H1 (cell line): ENCODE measurements around the gene WNT11. TPM values are rescaled to one million over a fixed set of nuclear protein-coding genes. Genes with fewer than 3 reads are reported as not detected.

Experiments used
- CTCF ChIA-PET: fragments of 300-600 bp; sonication (Branson Sonifier 250); formaldehyde crosslinking; loops from one replicate; lab custom pipeline; 2021; ENCODE audit not compliant: partially characterized antibody; lab: Charles Lee
- POLR2A ChIA-PET: fragments of 300-600 bp; sonication (Branson Sonifier 250); formaldehyde crosslinking; loops from one replicate; lab custom pipeline; 2021; ENCODE audit warnings: inconsistent platforms; ENCODE audit not compliant: partially characterized antibody; lab: Charles Lee
- DNase-seq, 2 experiments: peaks; one replicate each; pipeline versions ENCODE4 v3.0.0 to v3.0.0-alpha.2; 2010 to 2022; ENCODE audit warnings: low spot score in 2 of 2, low read depth in 1 of 2, mixed read lengths in 1 of 2
- FAIRE-seq: peaks from 2 replicates; lab custom pipeline; 2011; peaks lifted over from hg19 to GRCh38; lab: Jason Lieb, UNC
- H2AFZ ChIP-seq: 2 replicates; pipeline ENCODE4 v1.8.1; 2012; ENCODE audit warnings: low read length, inconsistent platforms
- H2AK5ac ChIP-seq: 2 replicates; pipeline ENCODE4 v1.6.1; 2013; ENCODE audit warnings: low read depth, low read length
- H2BK120ac ChIP-seq: replicated peaks from 2 replicates; pipeline ENCODE3; 2013; ENCODE audit warnings: low read depth, low read length, inconsistent platforms
- H2BK12ac ChIP-seq: 2 replicates; pipeline ENCODE4 v1.6.1; 2013; ENCODE audit warnings: low read depth, low read length
- H2BK15ac ChIP-seq: 2 replicates; pipeline ENCODE4 v1.6.1; 2013; ENCODE audit warnings: low read length
- H2BK20ac ChIP-seq: 2 replicates; pipeline ENCODE4 v1.6.1; 2013; ENCODE audit warnings: low read length
- H2BK5ac ChIP-seq: 2 replicates; pipeline ENCODE4 v1.6.1; 2013; ENCODE audit warnings: low read depth, low read length
- H3K14ac ChIP-seq: 2 replicates; pipeline ENCODE4 v1.6.1; 2013; ENCODE audit warnings: inconsistent platforms; ENCODE audit not compliant: insufficient read length
- H3K18ac ChIP-seq: 2 replicates; pipeline ENCODE4 v1.6.1; 2013; ENCODE audit warnings: low read length; ENCODE audit errors: extremely low read depth
- H3K23ac ChIP-seq: 2 replicates; pipeline ENCODE4 v1.6.1; 2013; ENCODE audit warnings: inconsistent platforms; ENCODE audit not compliant: insufficient read length
- H3K23me2 ChIP-seq: 2 replicates; pipeline ENCODE4 v1.6.1; 2013; ENCODE audit warnings: low read depth, low read length
- H3K27ac ChIP-seq: 2 replicates; pipeline ENCODE4 v1.6.1; 2011; ENCODE audit warnings: low read depth, low read length, inconsistent platforms
- H3K27me3 ChIP-seq, 4 experiments: replicated peaks in 1 of 4; 1 replicate in 1 of 4; 2 replicates in 3 of 4; pipeline versions ENCODE4 v1.6.1 to v1.8.1; 2011 to 2013; ENCODE audit warnings: low read length in 3 of 4, mild to moderate bottlenecking in 3 of 4, inconsistent platforms in 2 of 4, mixed read lengths in 2 of 4, moderate library complexity in 1 of 4; ENCODE audit not compliant: control insufficient read depth in 3 of 4, insufficient read depth in 3 of 4; ENCODE audit errors: extremely low read depth in 1 of 4
- H3K36me3 ChIP-seq, 4 experiments: 2 replicates each; pipeline versions ENCODE4 v1.6.1 to v1.8.1; 2011 to 2013; ENCODE audit warnings: mild to moderate bottlenecking in 4 of 4, low read length in 3 of 4, moderate library complexity in 2 of 4, control low read depth in 1 of 4, inconsistent platforms in 1 of 4; ENCODE audit not compliant: insufficient read depth in 4 of 4, control insufficient read depth in 2 of 4
- H3K4ac ChIP-seq: replicated peaks from 2 replicates; pipeline ENCODE3; 2013; ENCODE audit warnings: low read length, low read depth, mixed read lengths, inconsistent platforms; ENCODE audit not compliant: insufficient read length
- H3K4me1 ChIP-seq, 4 experiments: replicated peaks in 1 of 4; 1 replicate in 1 of 4; 2 replicates in 3 of 4; pipeline versions ENCODE4 v1.6.1 to v1.8.1; 2011 to 2013; ENCODE audit warnings: low read length in 3 of 4, inconsistent platforms in 2 of 4, mixed read lengths in 1 of 4; ENCODE audit not compliant: insufficient read depth in 4 of 4, control insufficient read depth in 3 of 4
- H3K4me2 ChIP-seq, 2 experiments: 2 replicates each; pipeline versions ENCODE4 v1.6.1 to v1.8.1; 2011 to 2013; ENCODE audit warnings: low read depth in 2 of 2, low read length in 2 of 2, control low read depth in 1 of 2, inconsistent platforms in 1 of 2, mild to moderate bottlenecking in 1 of 2; ENCODE audit not compliant: insufficient read depth in 1 of 2
- H3K4me3 ChIP-seq, 4 experiments: fragments of 200-600, 300-600 bp in 1 of 4; sonication (generic), shearing (Covaris generic), sonication (Bioruptor Twin) in 1 of 4; 2 replicates each; pipeline versions ENCODE4 v1.5.1 to v1.8.1; 2011 to 2016; ENCODE audit warnings: low read length in 4 of 4, low read depth in 3 of 4, control low read depth in 2 of 4, inconsistent platforms in 2 of 4, mild to moderate bottlenecking in 2 of 4, mixed read lengths in 1 of 4, moderate library complexity in 1 of 4; ENCODE audit not compliant: insufficient read depth in 2 of 4; ENCODE audit errors: extremely low read depth in 1 of 4
- H3K56ac ChIP-seq: replicated peaks from 2 replicates; pipeline ENCODE3; 2013; ENCODE audit warnings: low read depth, mild to moderate bottlenecking, mixed read lengths, low read length, inconsistent platforms; ENCODE audit not compliant: insufficient read length
- H3K79me1 ChIP-seq: 2 replicates; pipeline ENCODE4 v1.6.1; 2013; ENCODE audit warnings: low read depth, low read length, control low read depth
- H3K79me2 ChIP-seq, 2 experiments: 2 replicates each; pipeline versions ENCODE4 v1.6.1 to v1.8.1; 2012 to 2013; ENCODE audit warnings: low read length in 2 of 2, mild to moderate bottlenecking in 2 of 2, inconsistent platforms in 1 of 2; ENCODE audit not compliant: insufficient read depth in 2 of 2, control insufficient read depth in 1 of 2
- H3K9ac ChIP-seq, 4 experiments: replicated peaks in 1 of 4; 1 replicate in 1 of 4; 2 replicates in 3 of 4; pipeline versions ENCODE4 v1.6.1 to v1.8.1; 2011 to 2013; ENCODE audit warnings: low read depth in 3 of 4, low read length in 3 of 4, control low read depth in 2 of 4, mild to moderate bottlenecking in 2 of 4, moderate library complexity in 2 of 4, inconsistent platforms in 1 of 4; ENCODE audit errors: extremely low read depth in 1 of 4
- H3K9me3 ChIP-seq, 2 experiments: 2 replicates each; pipeline versions ENCODE4 v1.6.1 to v1.8.1; 2012 to 2013; ENCODE audit warnings: mild to moderate bottlenecking in 2 of 2, moderate library complexity in 2 of 2, control low read depth in 1 of 2, inconsistent platforms in 1 of 2, low read depth in 1 of 2, low read length in 1 of 2, mixed read lengths in 1 of 2; ENCODE audit not compliant: insufficient read depth in 2 of 2
- H4K20me1 ChIP-seq, 2 experiments: replicated peaks in 1 of 2; 2 replicates each; pipeline versions ENCODE3 to v1.8.1; 2011 to 2013; ENCODE audit warnings: inconsistent platforms in 2 of 2, low read length in 2 of 2, mild to moderate bottlenecking in 1 of 2; ENCODE audit not compliant: insufficient read depth in 2 of 2, control insufficient read depth in 1 of 2
- H4K5ac ChIP-seq: 2 replicates; pipeline ENCODE4 v1.6.1; 2013; ENCODE audit warnings: low read length, low read depth, mixed read lengths, inconsistent platforms; ENCODE audit not compliant: insufficient read length
- H4K8ac ChIP-seq: 2 replicates; pipeline ENCODE4 v1.8.0; 2013; ENCODE audit warnings: mild to moderate bottlenecking, moderate library complexity, low read length, inconsistent platforms; ENCODE audit not compliant: insufficient read depth; ENCODE audit errors: extremely low read depth
- H4K91ac ChIP-seq: replicated peaks from 2 replicates; pipeline ENCODE3; 2013; ENCODE audit warnings: low read length, mixed read lengths, inconsistent platforms; ENCODE audit not compliant: insufficient read length
- ATF3 ChIP-seq: IDR thresholded peaks from 2 replicates; pipeline ENCODE4 v1.6.1; 2011; ENCODE audit warnings: low read depth, mild to moderate bottlenecking, low read length; ENCODE audit not compliant: insufficient read depth
- JUN ChIP-seq: IDR thresholded peaks from 2 replicates; pipeline ENCODE4 v1.6.1; 2011; ENCODE audit warnings: low read depth, mild to moderate bottlenecking, improper control_type of control experiment, low read length
- POLR2AphosphoS5 ChIP-seq: IDR thresholded peaks from 2 replicates; pipeline ENCODE4 v1.6.1; 2011; ENCODE audit warnings: low read depth, low read length
- RAD21 ChIP-seq, 2 experiments: IDR thresholded peaks in 1 of 2; conservative IDR thresholded peaks in 1 of 2; 2 replicates each; pipeline ENCODE4 v1.6.1; 2011; ENCODE audit warnings: low read depth in 2 of 2, low read length in 2 of 2, improper control_type of control experiment in 1 of 2, inconsistent platforms in 1 of 2, mild to moderate bottlenecking in 1 of 2, moderate library complexity in 1 of 2
- WGBS, 2 experiments: shearing (Covaris generic) in 1 of 2; methylation state at CpG; one replicate each; pipeline versions ENCODE4 v1.1.6 to v1.1.7; 2013 to 2015; ENCODE audit warnings: low lambda C conversion rate in 2 of 2, mixed read lengths in 2 of 2, inconsistent platforms in 1 of 2, low coverage in 1 of 2, missing lambda C conversion rate in 1 of 2; ENCODE audit not compliant: insufficient replicate concordance in 2 of 2, insufficient coverage in 1 of 2, insufficient read length in 1 of 2; ENCODE audit errors: extremely low coverage in 1 of 2, missing lambda C conversion rate in 1 of 2; 5-methylcytosine and 5-hydroxymethylcytosine counted together
- polyA plus RNA-seq, 7 experiments: library from polyadenylated mRNA; depleted of rRNA in 3 of 7; stranded (reverse) in 5 of 7; unstranded in 2 of 7; fragments of >200 nt in 5 of 7; fragments of 200-250 nt in 2 of 7; gene quantifications; 1 replicate in 5 of 7; 2 replicates in 1 of 7; 4 replicates in 1 of 7; pipeline versions ENCODE4 v1.2.1 to v1.2.3, GENCODE V29; 2011 to 2013; ENCODE audit warnings: missing spikeins in 2 of 7, mixed read lengths in 2 of 7
- total RNA-seq: library from RNA; stranded (reverse); fragmentation: NEBNext Ultra II Directional; extraction: Animal tissue kit (Norgen Biotek cat#: 25700); gene quantifications from 2 replicates; pipeline ENCODE4 v1.2.1, GENCODE V29; 2021

Gene WNT11
- total and polyA plus RNA-seq, 2 of the 8 experiments (the other 6 are each of a cell fraction or from before 2014, with no cell fraction given), result 0.11 to 0.45 TPM

DNA sequence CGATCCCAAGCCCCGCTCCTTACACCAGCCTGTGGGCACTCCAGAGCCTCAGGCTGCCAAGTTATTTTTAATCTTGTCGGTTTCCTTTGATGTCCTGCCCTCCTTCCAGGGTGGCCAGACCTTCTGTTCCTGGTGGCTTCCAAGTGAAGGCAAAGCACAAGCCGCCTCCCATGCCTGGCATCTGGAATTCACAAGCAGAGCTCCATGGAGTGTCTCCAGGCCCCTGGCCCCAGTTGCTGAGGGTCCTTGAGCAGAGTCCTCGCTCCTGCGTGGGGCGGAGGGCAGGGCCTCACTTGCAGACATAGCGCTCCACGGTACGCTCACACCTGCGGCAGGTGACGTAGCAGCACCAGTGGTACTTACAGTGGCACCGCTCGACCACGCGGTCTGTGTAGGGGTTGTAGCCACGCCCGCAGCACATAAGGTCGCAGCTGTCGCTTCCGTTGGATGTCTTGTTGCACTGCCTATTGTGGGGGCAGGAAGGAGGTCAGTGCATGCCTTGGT lies 19.5 kb downstream of the WNT11 start:
- FAIRE-seq, result no peak
- POLR2A ChIA-PET, result interaction anchor here (0.6 kb wide), 1 partner anchor 39 kb away, joined by 3 read pairs; no protein-coding TSS in a partner anchor

More for the DNA sequence above, 19.5 kb downstream of the WNT11 start:
- H3K14ac ChIP-seq, result no peak overlapping the region
- no peak overlapping the region for H3K27ac ChIP-seq
- H3K4me3 ChIP-seq, result no peak overlapping the region
- no peak overlapping the region for H2BK15ac ChIP-seq
- no peak overlapping the region for H3K4ac ChIP-seq
- H4K5ac ChIP-seq, result no peak overlapping the region
- H3K23ac ChIP-seq, result no peak overlapping the region
- H4K20me1 ChIP-seq, result no peaks in the 10 kb centered on the region
- no peaks in the 10 kb centered on the region for H3K9me3 ChIP-seq
- DNase-seq, result no peak
- no peak overlapping the region for H2BK20ac ChIP-seq
- no peak overlapping the region for H3K56ac ChIP-seq
- no peak overlapping the region for H2AFZ ChIP-seq
- no peak for TF ChIP-seq POLR2AphosphoS5
- no peak for TF ChIP-seq RAD21 (IDR thresholded peaks at IDR 0.05 in 1 of 2, conservative IDR thresholded peaks at IDR 0.05 in 1 of 2; ENCODE audit: low read depth in 2 of 2, low read length in 2 of 2)
- TF ChIP-seq JUN, result no peak
- no peak for TF ChIP-seq ATF3
- H3K4me1 ChIP-seq, result peaks cover 0 to 6% (median 0%) of the 10 kb centered on the region in 4 experiments; a peak in 2 of 7 replicates
- no peaks in the 10 kb centered on the region for H3K79me1 ChIP-seq
- CTCF ChIA-PET, result interaction anchor here (0.6 to 2.0 kb wide), 12 partner anchors 8 to 853 kb away, joined by 3 to 9 read pairs (median 4); no protein-coding TSS in a partner anchor
- no peak overlapping the region for H3K4me2 ChIP-seq
- no peaks in the 10 kb centered on the region for H3K23me2 ChIP-seq
- no peak overlapping the region for H2BK5ac ChIP-seq
- no peak overlapping the region for H4K8ac ChIP-seq
- no peak overlapping the region for H2BK120ac ChIP-seq
- no peak overlapping the region for H3K9ac ChIP-seq
- no peaks in the 10 kb centered on the region for H3K79me2 ChIP-seq
- no peak overlapping the region for H4K91ac ChIP-seq
- no peak overlapping the region for H3K18ac ChIP-seq
- H2AK5ac ChIP-seq, result no peak overlapping the region
- no peak overlapping the region for H2BK12ac ChIP-seq
- WGBS, 2 experiments, result 91% methylated on average over 21 of the region's 21 CpGs; no CpG with 5 or more reads in 1 of the 2 experiments
- H3K36me3 ChIP-seq, result no peaks in the 10 kb centered on the region; a peak in 1 of 8 replicates
- no peaks in the 10 kb centered on the region for H3K27me3 ChIP-seq
